NCI-H1105 treated with DMSO at 0.1 percent for 48 hours (cell line): ENCODE results near the gene CORO1C.
"Not testable (repeated sequence)": the region's sequence is repeated elsewhere in the genome, so short reads cannot be mapped to it uniquely, and the experiment has no call there.

Source experiments
- DNase-seq: peaks from one replicate; lab custom pipeline; 2025; lab: John Stamatoyannopoulos, UW

CORO1C gene

DNA sequence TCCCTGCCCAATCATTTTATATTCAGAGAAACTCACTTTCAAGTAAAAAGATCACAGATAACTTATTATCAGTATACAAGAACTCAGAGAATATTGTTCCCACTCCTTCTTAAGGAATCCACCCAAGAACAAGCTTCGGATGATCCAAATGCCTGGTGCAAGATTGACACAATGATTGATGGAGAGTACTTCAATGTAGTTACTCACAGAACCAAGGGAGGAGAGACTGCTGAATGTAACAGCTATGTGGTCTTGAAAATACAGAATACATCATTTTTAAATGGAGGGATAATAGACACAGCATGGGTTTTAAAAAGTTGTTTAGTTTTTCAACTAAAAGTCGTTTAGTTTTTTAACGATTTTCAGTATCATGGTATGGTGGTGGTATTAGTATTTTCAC, 59.3 kb downstream of the CORO1C start:
- no peak for DNase-seq

GRCh38 chr12:108671110-108671509, 60.2 kb downstream of the CORO1C start:
- no peak for DNase-seq

DNA sequence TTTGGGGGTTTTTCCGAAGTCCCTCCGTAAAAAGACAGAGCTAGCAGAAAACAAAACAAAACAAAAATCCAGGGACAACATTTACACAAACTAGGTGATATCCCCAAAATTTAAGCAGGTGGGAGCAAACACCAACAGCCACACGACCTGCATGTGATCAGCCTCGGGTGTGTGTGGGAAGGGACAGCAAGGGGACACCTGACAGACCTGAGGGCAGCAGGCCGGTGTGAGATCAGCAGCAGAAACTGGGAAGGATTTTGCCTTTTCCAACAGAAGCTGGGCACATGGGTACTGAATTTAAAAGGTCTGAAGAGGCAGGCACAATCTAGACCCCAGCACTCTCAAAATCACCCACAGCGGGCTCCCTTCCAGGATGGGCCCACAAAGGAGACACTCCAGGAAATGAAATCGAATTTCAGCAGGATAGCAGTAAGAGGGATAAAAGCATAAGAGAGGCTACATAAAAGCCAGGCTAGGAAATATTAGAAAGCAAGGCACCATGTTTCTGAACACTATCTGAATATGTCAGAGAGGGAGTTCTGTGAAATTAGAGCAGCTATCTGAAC, 61.2 kb downstream of the CORO1C start:
- no peak for DNase-seq

- no peak for DNase-seq
These were observed 62.8 kb downstream of the CORO1C start for GRCh38 chr12:108668542-108668941.

DNA sequence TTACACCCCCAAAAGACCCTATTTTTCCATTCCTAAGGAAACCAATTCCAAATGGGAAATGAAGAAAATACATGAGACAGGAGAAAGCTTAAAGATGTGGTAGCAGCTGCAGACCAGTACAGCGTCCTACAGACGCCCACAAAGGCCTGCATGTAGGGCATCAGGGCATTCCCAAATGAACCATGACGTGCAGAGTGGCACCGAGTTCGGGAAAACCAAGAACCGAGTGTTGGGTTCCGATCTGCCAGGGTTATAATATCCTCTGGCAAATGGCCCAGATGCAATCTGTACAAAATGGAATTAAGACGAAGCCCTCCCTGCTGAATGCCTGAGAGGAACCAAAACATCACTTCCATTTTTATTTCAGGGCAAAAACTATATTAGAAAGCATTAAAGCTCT, 63.3 kb downstream of the CORO1C start:
- DNase-seq, result no peak

DNA sequence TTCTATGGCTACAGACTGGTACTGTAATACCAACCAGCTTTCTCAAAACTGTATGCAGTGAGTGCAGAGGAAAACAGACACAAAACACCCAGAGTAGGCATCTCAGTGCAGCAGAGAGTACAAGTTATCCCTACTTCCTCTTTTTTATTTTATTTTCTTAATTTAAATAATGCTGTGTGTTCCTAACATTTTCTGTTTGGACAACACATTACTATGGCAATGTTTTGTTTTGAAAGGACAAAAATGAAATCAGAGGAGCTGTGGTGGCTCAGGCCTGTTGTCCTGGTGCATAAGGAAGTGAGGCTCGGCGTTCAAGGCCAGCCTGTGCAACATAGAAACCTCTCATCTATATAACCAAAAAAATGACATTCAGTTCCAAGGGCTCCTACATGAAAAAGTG, 64.0 kb downstream of the CORO1C start:
- DNase-seq, result no peak

DNA sequence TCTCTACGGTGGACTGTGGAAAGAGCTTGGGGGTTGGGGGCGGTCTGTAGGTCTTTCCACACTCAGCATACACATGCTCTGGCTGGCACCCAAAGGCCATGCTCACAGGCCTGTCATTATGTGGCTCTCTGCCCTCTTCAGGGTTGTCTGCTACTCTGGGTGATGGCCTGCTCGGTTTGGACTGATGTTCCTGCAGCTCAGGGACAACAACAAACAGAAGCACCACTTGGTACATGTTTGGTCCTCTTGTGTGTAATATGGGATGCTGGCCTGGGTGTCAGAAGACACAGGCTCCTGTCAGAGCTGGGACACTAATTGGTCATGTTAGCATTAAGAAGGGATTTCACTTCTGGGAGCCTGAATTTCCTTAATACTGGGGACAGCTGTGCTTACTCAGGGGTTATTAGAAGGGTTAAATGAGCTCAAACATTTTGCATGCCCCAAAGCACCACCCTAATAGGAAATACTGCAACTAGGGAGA, 64.9 kb downstream of the CORO1C start:
- no peak for DNase-seq

DNA sequence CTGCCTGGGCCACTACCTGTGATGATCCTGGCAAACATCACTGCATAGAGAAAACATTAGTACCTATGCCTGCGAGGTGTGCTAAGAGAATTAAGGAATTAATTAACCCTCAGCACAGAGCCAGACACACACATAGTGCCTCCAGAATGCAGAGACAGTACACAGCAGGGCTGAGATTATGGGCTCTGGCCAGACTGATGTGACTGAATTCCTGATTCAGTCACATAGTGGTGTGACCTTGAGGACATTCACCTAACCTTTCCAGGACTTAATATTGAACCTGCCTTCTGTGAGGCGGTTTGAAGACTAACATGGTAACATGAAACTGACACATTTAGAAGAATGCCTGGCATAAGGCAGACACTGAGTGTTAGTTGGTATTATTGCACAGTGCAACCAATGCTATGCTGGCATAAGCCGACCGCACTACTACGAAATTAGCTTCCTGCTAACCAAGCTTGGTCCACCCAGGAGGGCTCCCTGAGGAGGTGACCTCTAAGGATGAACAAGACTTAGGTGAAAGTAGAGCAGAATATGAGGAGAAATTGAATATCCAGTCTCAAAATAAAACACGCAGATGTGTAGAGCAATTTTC, 65.6 kb downstream of the CORO1C start:
- no peak for DNase-seq

- DNase-seq, result peak; percentile 75
These were observed 66.7 kb downstream of the CORO1C start for GRCh38 chr12:108664338-108665258.

GRCh38 chr12:108663324-108664015, 67.8 kb downstream of the CORO1C start:
- DNase-seq, result no peak

DNA sequence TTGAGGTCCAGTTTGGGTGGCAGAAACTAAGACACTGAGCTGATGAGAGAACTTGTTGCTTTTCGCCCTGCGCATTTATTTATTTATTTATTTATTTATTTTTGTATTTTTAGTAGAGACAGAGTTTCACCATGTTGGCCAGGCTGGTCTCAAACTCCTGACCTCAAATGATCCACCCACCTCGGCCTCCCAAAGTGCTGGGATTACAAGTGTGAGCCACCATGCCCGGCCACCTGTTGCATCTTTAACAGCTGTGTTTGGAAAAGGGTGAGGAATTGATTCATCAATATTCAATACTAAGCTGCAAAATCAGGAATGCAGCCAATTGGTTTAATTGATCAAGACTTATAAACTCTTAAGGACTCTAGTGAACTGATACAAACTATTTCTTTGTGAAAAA, 73.2 kb downstream of the CORO1C start:
- not testable (repeated sequence) for DNase-seq

DNA sequence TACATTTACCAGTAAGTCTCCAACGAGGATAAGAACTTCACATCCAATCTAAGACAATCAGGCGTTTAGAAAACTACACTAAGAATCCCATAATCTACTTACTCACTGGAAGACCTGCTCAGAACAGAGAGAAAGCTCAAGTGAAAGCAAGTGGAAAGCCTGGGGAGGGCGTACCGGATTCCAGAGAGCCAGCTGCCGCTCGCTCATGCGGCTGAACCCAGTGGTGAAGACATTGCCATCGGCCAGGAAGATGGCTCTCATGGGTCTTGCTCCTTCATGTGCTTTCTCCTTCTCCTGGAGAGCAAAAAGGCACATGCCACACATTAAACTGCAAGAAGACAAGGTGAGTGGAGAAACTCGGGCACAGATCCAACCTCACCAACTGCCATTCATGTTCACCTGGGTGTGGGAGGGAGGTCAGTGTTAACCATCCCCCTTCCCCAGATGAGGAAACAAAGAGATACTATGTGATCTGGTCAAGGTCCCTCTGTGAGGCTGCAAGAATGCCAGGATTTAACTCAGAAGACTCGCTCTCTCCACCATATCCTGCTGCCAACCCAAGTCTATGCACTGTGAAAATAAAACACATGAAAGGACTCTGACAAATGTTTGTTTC, 74.1 kb downstream of the CORO1C start:
- no peak for DNase-seq

GRCh38 chr12:108656247-108656646, 75.1 kb downstream of the CORO1C start:
- not testable (repeated sequence) for DNase-seq

GRCh38 chr12:108655812-108656175, 75.5 kb downstream of the CORO1C start:
- DNase-seq, result not testable (repeated sequence)

GRCh38 chr12:108654622-108655021, 76.7 kb downstream of the CORO1C start:
- DNase-seq, result not testable (repeated sequence)

DNA sequence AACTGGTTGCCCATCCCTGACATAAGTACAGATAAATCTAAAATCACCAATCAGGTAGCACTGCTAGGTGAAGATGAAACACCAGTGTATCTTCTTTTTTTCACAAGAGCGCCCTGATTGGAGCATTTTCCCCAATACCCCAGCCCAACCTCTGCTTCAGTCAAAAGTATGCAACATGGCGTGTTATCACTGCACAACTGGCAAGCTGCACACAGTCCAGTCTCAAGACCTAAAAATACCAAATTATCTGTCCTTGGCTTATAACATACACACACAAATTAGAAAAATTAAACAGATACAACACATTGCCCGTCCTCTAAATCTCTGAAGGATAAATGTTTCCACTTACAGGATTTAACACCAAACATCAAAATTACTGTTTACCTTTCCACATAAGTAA, 77.4 kb downstream of the CORO1C start:
- DNase-seq, result no peak

DNA sequence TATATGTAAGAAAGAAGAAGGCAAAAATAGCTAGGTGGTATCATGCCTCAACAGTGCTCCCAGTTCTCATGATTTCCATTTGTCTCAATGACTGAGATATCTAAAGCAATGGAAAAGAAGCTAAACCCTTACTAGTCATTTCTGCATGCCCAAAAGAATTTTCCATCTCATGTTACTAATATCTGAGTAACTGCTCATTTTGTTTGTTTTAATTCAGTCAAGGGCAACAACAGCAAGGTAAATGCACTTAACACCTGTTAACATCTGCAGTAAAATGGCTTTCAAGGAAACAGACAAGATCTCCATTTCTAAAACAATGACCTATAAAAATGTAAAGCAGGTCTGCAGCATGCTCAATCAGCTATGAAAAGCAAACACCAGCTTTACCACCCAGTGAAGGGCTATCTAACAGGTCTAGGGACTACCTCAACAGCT, 78.2 kb downstream of the CORO1C start:
- peak; percentile 71 for DNase-seq

DNA sequence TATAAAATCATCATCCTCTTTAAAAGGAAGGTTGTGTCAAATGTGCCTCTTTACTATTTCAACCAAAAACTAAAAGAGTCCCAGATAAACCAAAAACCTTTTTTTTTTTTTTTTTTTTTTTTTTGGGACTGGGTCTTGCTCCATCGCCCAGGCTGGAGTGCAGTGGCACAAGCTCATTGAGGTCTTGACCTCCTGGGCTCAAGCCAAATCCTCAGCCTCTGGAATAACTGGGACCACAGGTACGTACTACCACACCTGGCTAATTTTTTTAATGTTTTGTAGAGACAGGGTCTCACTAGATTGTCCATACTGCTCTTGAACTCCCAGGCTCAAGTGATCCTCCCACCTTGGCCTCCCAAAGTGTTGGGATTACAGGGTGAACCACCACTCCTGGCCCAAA, 81.2 kb downstream of the CORO1C start:
- no peak for DNase-seq

GRCh38 chr12:108649669-108650068, 81.6 kb downstream of the CORO1C start:
- DNase-seq, result no peak

- no peak for DNase-seq
These were observed 82.2 kb downstream of the CORO1C start for GRCh38 chr12:108649126-108649525.

- no peak for DNase-seq
These were observed 82.9 kb downstream of the CORO1C start for GRCh38 chr12:108648371-108648770.
